Articular chondrocyte of knee joint (primary cell): ENCODE data around the gene CMTM2. TPM values are rescaled to one million over a fixed set of nuclear protein-coding genes. Genes with fewer than 3 reads are reported as not detected.

Experiments
- small RNA-seq: library from RNA; depleted of rRNA; stranded (forward); fragments of <200 nt; gene quantifications from one replicate; pipeline ENCODE3, GENCODE V24; 2012
- total RNA-seq: library from RNA; depleted of rRNA; stranded (reverse); fragments of >200 nt; gene quantifications from 2 replicates; pipeline ENCODE4 v1.2.3, GENCODE V29; 2012

The CMTM2 gene, protein sequence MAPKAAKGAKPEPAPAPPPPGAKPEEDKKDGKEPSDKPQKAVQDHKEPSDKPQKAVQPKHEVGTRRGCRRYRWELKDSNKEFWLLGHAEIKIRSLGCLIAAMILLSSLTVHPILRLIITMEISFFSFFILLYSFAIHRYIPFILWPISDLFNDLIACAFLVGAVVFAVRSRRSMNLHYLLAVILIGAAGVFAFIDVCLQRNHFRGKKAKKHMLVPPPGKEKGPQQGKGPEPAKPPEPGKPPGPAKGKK
- not detected in 2 replicates for total RNA-seq

DNA sequence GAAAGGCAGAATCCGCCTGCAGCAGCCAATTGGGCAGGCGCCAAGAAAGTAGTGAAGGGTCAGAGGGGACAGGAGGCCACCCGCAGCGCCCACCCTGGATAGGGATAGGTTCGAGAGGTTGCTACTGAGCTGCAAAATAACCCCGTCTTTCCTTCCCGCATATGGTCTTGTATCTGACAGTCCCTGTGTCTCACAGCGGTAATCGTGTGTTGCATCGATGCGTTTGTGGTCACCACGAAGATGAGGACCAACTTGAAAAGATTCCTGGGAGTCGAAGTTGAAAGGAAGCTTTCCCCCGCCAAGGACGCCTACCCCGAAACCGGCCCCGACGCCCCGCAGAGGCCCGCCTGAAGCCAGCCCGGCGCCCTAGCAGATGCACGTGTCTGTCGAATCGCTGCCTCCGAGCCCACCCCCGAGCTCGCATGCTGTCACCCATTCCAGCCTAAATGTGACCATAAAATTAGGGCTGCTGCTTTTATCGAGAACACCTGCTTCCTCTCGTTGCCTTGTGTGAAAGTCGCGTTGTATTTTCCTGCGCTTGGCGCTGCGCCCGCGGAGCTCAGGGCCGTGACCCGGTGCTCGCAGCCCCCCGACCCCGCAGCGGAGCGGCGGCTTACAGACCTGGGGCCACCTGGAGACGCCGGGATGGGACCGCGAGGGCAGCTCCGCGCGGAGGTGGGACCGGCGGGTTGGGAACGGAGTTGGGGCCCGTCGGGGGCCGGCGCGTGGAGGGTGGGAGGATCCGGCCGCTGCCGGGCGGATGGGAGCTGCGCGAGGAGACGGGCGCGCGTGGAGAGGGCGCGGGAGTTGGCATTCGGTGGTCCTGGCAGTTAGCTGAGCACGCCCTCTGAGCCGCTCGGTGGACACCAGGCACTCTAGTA is at the start of gene CMTM2:
TSS of gene CMTM2 (plus strand) at position 813 of the 881 bp plus-strand sequence. CDS start 145 bp downstream, outside the sequence.

DNA sequence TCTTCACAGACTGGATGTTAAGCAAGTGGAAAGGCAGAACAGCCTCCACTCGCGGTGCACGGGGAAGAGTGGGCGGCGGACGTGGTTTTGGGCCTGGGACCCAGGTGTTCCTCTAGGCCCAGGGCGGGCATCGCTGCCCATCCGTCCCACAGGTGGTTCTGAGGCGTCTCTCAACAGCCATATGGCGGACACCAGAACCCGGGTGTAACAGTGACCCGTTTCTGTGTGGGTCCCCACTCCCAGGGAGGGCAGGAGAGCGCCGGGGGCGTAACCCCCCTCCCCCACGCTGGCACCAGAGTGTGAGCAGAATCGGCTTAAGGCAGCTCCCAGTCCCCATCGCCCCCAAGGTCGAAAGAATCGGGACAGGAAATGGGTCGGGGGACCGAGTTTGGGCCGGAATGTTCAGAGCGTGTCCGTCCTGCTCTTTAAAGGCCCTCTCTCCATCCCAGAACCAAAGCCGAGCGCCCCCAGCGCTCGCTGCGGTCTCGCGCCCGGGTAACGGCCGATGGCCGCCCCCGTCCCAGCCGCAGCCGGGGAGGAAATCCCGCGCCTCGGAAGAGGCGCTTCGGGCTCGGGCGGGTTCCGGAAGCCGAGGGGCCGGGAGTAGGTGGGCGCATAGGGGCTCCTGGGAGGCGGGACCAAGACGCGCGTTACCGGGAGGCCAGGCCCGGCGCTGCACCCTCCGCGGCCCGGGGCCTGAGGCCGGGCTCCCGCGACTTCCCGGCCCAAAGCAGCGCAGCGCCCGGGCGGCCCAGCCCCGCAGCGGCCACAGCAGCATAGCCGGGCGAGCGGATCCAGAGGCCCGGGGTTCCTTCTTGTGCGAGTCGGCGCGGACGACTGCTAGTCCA is 29.8 kb upstream of the CMTM2 start, which contains the start of gene TK2:
TSS of gene TK2 (minus strand) at position 839 of the 848 bp plus-strand sequence. CDS start at position 778, 61 bp downstream.

DNA sequence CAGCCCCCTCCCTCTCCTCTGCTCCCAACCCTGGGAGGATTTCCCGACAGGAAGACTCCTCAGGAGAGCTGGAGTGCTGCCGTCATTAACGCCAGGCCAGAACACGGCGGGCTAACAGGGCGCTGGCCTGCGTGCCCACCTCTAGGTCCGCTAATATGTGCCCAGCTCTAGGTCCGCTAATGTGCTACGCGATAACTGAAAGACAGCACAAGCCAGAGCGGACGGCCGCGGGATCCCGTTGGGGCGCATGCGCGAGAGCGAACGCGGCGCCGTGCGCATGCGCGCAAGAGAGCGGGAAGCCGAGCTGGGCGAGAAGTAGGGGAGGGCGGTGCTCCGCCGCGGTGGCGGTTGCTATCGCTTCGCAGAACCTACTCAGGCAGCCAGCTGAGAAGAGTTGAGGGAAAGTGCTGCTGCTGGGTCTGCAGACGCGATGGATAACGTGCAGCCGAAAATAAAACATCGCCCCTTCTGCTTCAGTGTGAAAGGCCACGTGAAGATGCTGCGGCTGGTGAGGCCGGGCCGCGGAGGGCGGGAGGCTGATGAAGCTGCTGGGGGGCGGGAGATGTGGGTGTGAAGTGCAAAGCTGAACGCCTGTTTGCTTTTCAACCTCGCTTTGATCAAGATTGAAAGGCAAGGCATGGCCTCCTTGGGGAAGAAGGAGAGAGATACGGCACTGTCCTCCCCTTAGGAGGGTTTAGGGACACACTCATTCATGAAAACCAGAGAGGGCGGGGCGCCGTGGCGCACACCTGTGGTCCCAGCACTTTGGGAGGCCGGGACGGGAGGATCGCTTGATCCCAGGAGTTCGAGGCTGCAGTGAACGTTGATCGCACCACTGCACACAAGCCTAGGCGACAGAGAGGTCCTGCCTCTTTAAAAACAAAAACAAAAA is 26.7 kb upstream of the CMTM2 start, which contains the start of gene CKLF:
TSS of gene CKLF (plus strand) at position 291 of the 892 bp plus-strand sequence. CDS start at position 431, 140 bp downstream.

DNA sequence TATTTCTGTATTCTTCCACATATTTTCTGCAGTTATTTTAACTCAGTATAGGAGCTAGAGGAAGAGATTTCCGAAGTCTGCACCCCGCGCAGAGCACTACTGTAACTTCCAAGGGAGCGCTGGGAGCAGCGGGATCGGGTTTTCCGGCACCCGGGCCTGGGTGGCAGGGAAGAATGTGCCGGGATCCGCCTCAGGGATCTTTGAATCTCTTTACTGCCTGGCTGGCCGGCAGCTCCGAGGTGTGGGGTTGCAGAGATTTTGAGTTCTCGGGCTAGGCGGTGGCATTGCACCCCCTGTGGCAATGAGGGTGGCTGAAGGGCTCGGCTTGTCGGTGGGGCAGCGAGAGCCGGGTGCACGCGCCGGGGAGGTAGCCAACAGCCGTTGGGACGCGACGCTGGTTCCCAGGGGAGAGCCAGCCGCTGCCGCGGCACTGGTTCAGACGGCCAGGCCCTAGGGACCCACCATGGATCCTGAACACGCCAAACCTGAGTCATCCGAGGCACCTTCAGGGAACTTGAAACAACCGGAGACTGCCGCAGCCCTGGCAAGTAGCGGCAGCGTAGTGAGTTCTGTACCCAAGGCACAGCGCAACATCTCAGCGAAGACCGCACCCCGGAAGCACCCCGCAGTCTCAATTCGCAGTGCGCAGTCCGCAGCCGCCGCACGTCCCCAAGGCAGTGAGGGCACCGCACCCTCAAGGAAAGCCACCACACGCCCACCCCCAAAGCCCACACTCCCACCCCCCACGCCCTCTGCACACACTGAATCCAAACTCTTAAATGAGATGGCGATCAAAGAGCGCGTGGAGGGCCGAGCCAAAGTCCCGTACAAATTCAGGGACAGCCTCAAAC is 13.0 kb upstream of the CMTM2 start, which contains the start of gene CMTM1:
TSS of gene CMTM1 (plus strand) at position 389 of the 851 bp plus-strand sequence. CDS start at position 464, 75 bp downstream.

DNA sequence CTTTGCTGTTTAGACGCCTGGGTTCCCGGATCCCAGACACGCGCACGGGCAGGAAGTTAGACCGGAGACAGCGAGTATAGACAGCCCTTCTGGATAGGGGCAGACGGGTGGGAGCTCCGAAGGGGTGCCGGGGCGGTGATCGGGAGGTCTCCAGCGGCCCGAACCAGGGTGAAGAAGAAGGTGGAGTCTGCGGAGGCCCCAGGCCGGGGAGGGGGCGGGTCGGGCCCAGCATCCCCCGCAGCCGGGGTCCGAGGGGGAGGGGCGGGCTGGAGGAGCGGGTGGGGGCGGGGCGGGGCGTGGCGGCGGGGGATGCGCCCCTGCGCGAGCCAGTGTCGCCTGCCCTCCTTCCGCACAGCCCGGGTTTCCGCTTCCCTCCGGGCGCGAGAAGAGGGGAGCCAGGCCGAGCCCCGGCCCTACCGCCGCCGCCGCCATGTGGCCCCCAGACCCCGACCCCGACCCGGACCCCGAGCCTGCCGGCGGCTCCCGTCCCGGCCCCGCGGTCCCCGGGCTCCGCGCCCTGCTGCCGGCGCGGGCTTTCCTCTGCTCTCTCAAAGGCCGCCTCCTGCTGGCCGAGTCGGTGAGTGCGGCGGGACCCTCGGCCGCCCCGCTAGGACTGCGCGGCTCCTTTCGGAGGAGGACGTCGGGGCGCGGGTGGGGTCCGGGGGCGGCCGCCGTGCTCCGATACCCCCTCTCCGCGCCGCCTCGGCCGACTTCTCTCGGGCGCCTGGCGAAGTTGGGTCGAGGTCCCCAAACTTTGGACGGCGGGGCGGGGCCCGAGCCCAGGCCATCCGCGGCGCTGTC is 25.3 kb downstream of the CMTM2 start, which contains the start of gene CMTM3:
TSS of gene CMTM3 (plus strand) at position 329 of the 801 bp plus-strand sequence. CDS start at position 431, 102 bp downstream.

Small RNA genes lying within 50 kb of the gene (small RNA-seq; reads per million reads assigned to genes)
- not detected for gene CKLF-CMTM1

Other genes with a start within 250 kb of the CMTM2 start
- gene CDH5, start 212.8 kb upstream of the CMTM2 start, total RNA-seq: 0.26 and 1.9 TPM in 2 replicates
- under 0.01 and 0.11 TPM in 2 replicates for gene BEAN1, start 152.2 kb upstream of the CMTM2 start, total RNA-seq
- 57.0 and 67.9 TPM in 2 replicates for gene TK2, start 29.3 kb upstream of the CMTM2 start, total RNA-seq
- gene CKLF, start 26.9 kb upstream of the CMTM2 start, total RNA-seq: 43.5 and 47.5 TPM in 2 replicates
- gene CMTM1, start 13.0 kb upstream of the CMTM2 start, total RNA-seq: 1.6 and 2.1 TPM in 2 replicates
- gene CMTM3, start 25.2 kb downstream of the CMTM2 start, total RNA-seq: 17.4 and 19.7 TPM in 2 replicates
- 24.3 and 24.7 TPM in 2 replicates for gene CMTM4, start 117.3 kb downstream of the CMTM2 start, total RNA-seq
- gene DYNC1LI2, start 172.1 kb downstream of the CMTM2 start, total RNA-seq: 120 and 149 TPM in 2 replicates
- 0.13 and 0.22 TPM in 2 replicates for gene TERB1, start 222.1 kb downstream of the CMTM2 start, total RNA-seq